DOHH2 (cell line): ENCODE results near the gene CFAP70.

Experiments used
- EZH2phosphoT487 ChIP-seq: fragments of 200-600 bp; sonication (generic); IDR thresholded peaks from 2 replicates; pipeline ENCODE4 v1.6.1; 2017; ENCODE audit warnings: borderline replicate concordance, mild to moderate bottlenecking, antibody characterized with exemption, low read length, moderate library complexity, mixed read lengths
- TF ChIP-seq, protein P1 (sequence below): fragments of 200-600 bp; sonication (generic); IDR thresholded peaks from one replicate; pipeline ENCODE4 v1.5.1; 2014; ENCODE audit warnings: antibody characterized with exemption, mild to moderate bottlenecking, low read depth, low read length; ENCODE audit not compliant: poor library complexity, severe bottlenecking

DNA sequence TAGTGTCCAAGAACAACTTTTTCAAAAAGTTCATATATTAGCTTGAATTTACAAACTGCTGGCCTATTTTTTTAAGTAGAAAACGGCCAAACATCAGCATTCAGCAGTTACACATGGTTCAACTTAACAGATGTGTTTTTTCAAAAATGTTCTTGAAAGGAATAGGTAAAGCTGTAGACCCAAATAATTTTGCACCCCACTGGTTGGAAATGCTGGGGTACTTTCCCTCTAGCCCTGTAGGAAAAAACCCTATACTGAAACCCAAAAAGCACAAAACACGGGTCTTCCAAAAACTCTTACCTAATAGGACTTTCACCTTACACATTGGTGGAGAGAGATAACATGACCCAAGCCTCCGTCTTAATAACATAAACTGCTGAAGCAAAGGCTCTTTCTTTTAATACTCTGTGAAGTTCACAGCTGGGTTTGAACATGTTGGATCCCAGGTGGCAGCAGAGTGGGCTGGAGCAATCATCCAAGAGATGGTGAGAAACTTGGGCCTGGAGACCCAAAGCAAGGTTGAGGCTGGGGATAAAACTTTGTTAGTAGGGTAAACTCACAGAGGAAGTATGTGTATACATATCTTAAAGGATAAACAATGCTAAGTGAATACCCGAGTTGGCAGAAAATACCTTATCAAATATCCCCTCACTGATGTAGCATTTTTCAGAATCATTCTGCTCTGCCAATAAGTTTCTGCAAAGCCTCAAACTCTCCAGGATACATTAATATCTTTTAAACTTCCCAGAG, 111.0 kb downstream of the CFAP70 start:
- TF ChIP-seq, protein P1, sequence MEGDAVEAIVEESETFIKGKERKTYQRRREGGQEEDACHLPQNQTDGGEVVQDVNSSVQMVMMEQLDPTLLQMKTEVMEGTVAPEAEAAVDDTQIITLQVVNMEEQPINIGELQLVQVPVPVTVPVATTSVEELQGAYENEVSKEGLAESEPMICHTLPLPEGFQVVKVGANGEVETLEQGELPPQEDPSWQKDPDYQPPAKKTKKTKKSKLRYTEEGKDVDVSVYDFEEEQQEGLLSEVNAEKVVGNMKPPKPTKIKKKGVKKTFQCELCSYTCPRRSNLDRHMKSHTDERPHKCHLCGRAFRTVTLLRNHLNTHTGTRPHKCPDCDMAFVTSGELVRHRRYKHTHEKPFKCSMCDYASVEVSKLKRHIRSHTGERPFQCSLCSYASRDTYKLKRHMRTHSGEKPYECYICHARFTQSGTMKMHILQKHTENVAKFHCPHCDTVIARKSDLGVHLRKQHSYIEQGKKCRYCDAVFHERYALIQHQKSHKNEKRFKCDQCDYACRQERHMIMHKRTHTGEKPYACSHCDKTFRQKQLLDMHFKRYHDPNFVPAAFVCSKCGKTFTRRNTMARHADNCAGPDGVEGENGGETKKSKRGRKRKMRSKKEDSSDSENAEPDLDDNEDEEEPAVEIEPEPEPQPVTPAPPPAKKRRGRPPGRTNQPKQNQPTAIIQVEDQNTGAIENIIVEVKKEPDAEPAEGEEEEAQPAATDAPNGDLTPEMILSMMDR = no peak
- TF ChIP-seq EZH2phosphoT487 = no peak
